ENCODE measurements around the gene KATNAL1. TPM values are rescaled to one million over a fixed set of nuclear protein-coding genes. Genes with fewer than 3 reads are reported as not detected.
A peak's percentile ranks its signal among the peaks of the same experiment; 100 is the strongest.

KATNAL1 gene
- polyA plus RNA-seq, 1 of the 3 experiments (the other 2 are of a cell fraction): 5.1 TPM

- CTCF ChIA-PET: interaction anchor here (0.9 to 2.6 kb wide), 6 partner anchors 9 to 204 kb away, joined by 3 to 23 read pairs (median 3); no protein-coding TSS in a partner anchor
- peaks cover 8% of the 10 kb centered on the region for H3F3A ChIP-seq (replicated peaks; ENCODE audit: insufficient read depth)
- WGBS (ENCODE audit: low lambda C conversion rate): 88% methylated on average over 12 of the region's 13 CpGs
These were observed 27.5 kb upstream of the KATNAL1 start for GRCh38 chr13:30334663-30335386.

GRCh38 chr13:30333616-30334015 lies 26.3 kb upstream of the KATNAL1 start:
- ChIA-PET CTCF (interaction anchor here (0.9 to 1.7 kb wide), 3 partner anchors 12 to 201 kb away, joined by 3 to 7 read pairs (median 3); no protein-coding TSS in a partner anchor), POLR2A (no interaction called here)
- H3K9me3 ChIP-seq: no peaks in the 10 kb centered on the region
- H3K36me3 ChIP-seq (replicated peaks in 1 of 2; ENCODE audit: control insufficient read depth in 1 of 2, insufficient read depth in 2 of 2, low read length in 1 of 2): no peaks in the 10 kb centered on the region
- H3K4me1 ChIP-seq (ENCODE audit: control insufficient read depth in 1 of 2, insufficient read depth in 2 of 2, low read depth in 1 of 2, low read length in 1 of 2): peaks cover 8 to 9% of the 10 kb centered on the region in 2 experiments; a peak in 2 of 4 replicates
- H3K27me3 ChIP-seq (ENCODE audit: insufficient read depth): no peaks in the 10 kb centered on the region
- H3K27ac ChIP-seq (ENCODE audit: low read depth in 2 of 2, low read length in 1 of 2): no peak overlapping the region
- no peaks in the 10 kb centered on the region for H3K79me2 ChIP-seq (ENCODE audit: insufficient read depth)
- no peak overlapping the region for H3K9ac ChIP-seq
- H2AFZ ChIP-seq (ENCODE audit: low read depth): no peak overlapping the region
- no peak overlapping the region for H3K4me2 ChIP-seq
- H3K4me3 ChIP-seq (ENCODE audit: low read depth in 2 of 2, low read length in 1 of 2): no peak overlapping the region
- no peaks in the 10 kb centered on the region for H3K9me2 ChIP-seq
- peaks cover 2% of the 10 kb centered on the region for H3F3A ChIP-seq (replicated peaks; ENCODE audit: insufficient read depth)
- no peak for DNase-seq
- 81% methylated on average over 3 of the region's 3 CpGs for WGBS (ENCODE audit: low lambda C conversion rate)
- no peaks in the 10 kb centered on the region for H4K20me1 ChIP-seq (ENCODE audit: insufficient read depth)
- TF ChIP-seq FOSL2 (IDR thresholded peaks at IDR 0.05; ENCODE audit: borderline replicate concordance, low read depth): no peak
- no peak for TF ChIP-seq ELF1 (IDR thresholded peaks at IDR 0.05)
- no peak for TF ChIP-seq NFIC (IDR thresholded peaks at IDR 0.05; ENCODE audit: borderline replicate concordance)
- no peak for TF ChIP-seq MAX (IDR thresholded peaks at IDR 0.05; ENCODE audit: low read depth)
- TF ChIP-seq ZBTB33 (IDR thresholded peaks at IDR 0.05; ENCODE audit: borderline replicate concordance, low read depth): no peak
- TF ChIP-seq JUND (IDR thresholded peaks at IDR 0.05): no peak
- no peak for TF ChIP-seq FOXM1 (IDR thresholded peaks at IDR 0.05; ENCODE audit: low read depth)
- no peak for TF ChIP-seq GABPA (IDR thresholded peaks at IDR 0.05; ENCODE audit: low read depth)
- TF ChIP-seq TCF12 (IDR thresholded peaks at IDR 0.05): no peak
- no peak for TF ChIP-seq USF1 (IDR thresholded peaks at IDR 0.05; ENCODE audit: borderline replicate concordance, low read depth)
- no peak for TF ChIP-seq IRF3 (IDR thresholded peaks at IDR 0.05; ENCODE audit: low read depth, low read length)
- no peak for TF ChIP-seq EZH2phosphoT487 (IDR thresholded peaks at IDR 0.05; ENCODE audit: borderline replicate concordance, low read depth)
- TF ChIP-seq USF2 (IDR thresholded peaks at IDR 0.05; ENCODE audit: borderline replicate concordance, low read depth, low read length): no peak

More at GRCh38 chr13:30334663-30335386, 27.5 kb upstream of the KATNAL1 start:
- H3K4me1 ChIP-seq (ENCODE audit: control insufficient read depth in 1 of 2, insufficient read depth in 2 of 2, low read depth in 1 of 2, low read length in 1 of 2): peaks cover 12 to 15% of the 10 kb centered on the region in 2 experiments
- H3K79me2 ChIP-seq (ENCODE audit: insufficient read depth): no peaks in the 10 kb centered on the region
- no peak overlapping the region for H3K4me2 ChIP-seq
- no peaks in the 10 kb centered on the region for H3K36me3 ChIP-seq (replicated peaks in 1 of 2; ENCODE audit: control insufficient read depth in 1 of 2, insufficient read depth in 2 of 2, low read length in 1 of 2)
- no peaks in the 10 kb centered on the region for H3K9me2 ChIP-seq
- DNase-seq: peak; percentile 38
- no peak overlapping the region for H3K27ac ChIP-seq (ENCODE audit: low read depth in 2 of 2, low read length in 1 of 2)
- POLR2A ChIA-PET: no interaction called here
- no peaks in the 10 kb centered on the region for H3K9me3 ChIP-seq
- no peaks in the 10 kb centered on the region for H4K20me1 ChIP-seq (ENCODE audit: insufficient read depth)
- TF ChIP-seq EP300 (IDR thresholded peaks at IDR 0.05; ENCODE audit: borderline replicate concordance in 1 of 2, low read depth in 1 of 2, low read length in 1 of 2) (no peak), SMC3 (IDR thresholded peaks at IDR 0.05; ENCODE audit: low read depth, low read length) (peak; percentile 35), CTCF (IDR thresholded peaks at IDR 0.05) (peak; percentile 59), TCF12 (IDR thresholded peaks at IDR 0.05) (no peak), RAD21 (IDR thresholded peaks at IDR 0.05; ENCODE audit: low read length) (peak; percentile 57)
- H3K27me3 ChIP-seq (ENCODE audit: insufficient read depth): no peaks in the 10 kb centered on the region
- H3K9ac ChIP-seq: no peak overlapping the region
- no peak overlapping the region for H2AFZ ChIP-seq (ENCODE audit: low read depth)
- no peak overlapping the region; a peak in 1 of 4 replicates for H3K4me3 ChIP-seq (ENCODE audit: low read depth in 2 of 2, low read length in 1 of 2)
